GM12891 (cell line): ENCODE measurements around the gene PRLR.

ENCODE experiments used
- PAX5 ChIP-seq: IDR thresholded peaks from 2 replicates; pipeline ENCODE4 v1.6.1; 2011; ENCODE audit warnings: low read length, moderate library complexity, mild to moderate bottlenecking; ENCODE audit not compliant: insufficient read depth, severe bottlenecking
- POLR2A ChIP-seq: IDR thresholded peaks from 2 replicates; pipeline ENCODE4 v1.6.1; 2011; ENCODE audit warnings: low read depth, low read length, control low read depth
- POLR2AphosphoS5 ChIP-seq: IDR thresholded peaks from 2 replicates; pipeline ENCODE4 v1.6.1; 2011; ENCODE audit warnings: low read depth, low read length, control low read depth
- SPI1 ChIP-seq: IDR thresholded peaks from 2 replicates; pipeline ENCODE4 v1.6.1; 2011; ENCODE audit warnings: low read depth, low read length, control low read depth
- TAF1 ChIP-seq: IDR thresholded peaks from 2 replicates; pipeline ENCODE4 v1.6.1; 2011; ENCODE audit warnings: low read depth, low read length, control low read depth

DNA sequence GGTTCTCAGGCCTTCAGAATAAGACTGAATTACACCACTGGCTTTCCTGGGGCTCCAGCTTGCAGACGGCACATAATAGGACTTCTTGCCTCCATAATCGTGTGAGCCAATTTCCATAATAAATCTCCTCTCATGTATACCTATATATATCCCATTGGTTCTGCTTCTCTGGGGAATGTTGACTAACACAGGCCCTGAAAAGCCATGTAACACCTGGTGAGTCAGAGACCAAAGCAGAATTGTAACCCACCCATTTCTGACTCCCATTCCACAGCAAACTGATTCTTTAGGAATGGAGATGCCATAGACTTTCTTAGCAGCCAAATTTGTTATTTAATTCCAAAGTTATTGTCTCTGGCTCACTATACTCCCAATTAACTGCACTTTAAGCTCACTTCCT is 97.1 kb downstream of the PRLR start:
- TF ChIP-seq POLR2AphosphoS5, result no peak
- TF ChIP-seq POLR2A, result no peak
- no peak for TF ChIP-seq TAF1
- TF ChIP-seq SPI1, result no peak
- TF ChIP-seq PAX5, result no peak
